ENCODE data around the gene CDH13. TPM values are rescaled to one million over a fixed set of nuclear protein-coding genes. Genes with fewer than 3 reads are reported as not detected.

Gene CDH13
- total RNA-seq, 2 experiments from 2014 or later = not detected

DNA sequence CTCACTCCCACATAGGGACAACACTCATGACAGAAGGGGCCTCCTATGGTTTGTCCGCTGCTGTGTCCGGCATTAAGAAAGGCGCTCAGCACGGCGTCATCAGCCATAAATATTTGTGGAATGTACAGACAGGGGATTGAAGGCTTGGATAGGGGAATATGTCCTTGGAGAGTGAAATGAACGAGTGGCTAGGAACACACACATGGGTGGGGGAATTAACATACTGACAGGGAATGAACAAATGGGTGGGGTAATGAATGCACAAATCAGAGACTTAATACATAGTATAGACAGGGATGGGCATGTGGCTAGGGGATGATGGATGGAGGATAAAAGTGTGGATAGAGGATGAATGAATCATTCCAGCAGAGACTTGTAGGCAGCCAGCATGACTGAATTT lies 1027.0 kb downstream of the CDH13 start:
- BruUV-seq (replicated peaks) = no TSS peak
- CTCF ChIA-PET (ENCODE audit: unreplicated experiment) = no interaction called here

DNA sequence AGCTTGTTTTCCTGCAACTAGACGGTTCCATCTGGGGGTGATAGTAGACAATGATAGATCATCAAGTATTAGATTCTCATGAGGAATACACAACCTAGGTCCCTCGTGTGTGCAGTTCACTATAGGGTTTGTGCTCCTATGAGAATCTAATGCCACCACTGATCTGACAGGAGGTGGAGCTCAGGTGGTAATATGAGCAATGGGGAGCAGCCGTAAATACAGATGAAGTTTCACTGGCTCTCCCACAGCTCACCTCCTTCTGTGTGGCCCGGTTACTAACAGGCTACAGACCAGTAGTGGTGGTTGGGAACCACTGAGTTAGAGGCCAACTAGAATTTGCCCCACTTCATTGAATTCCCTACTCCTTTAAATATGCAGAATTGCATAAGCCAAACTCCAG lies 1033.5 kb downstream of the CDH13 start:
- ChIA-PET CTCF (ENCODE audit: unreplicated experiment) (no interaction called here), POLR2A (interaction anchor here (0.6 kb wide), 1 partner anchor 14 kb away, joined by 3 read pairs; no protein-coding TSS in a partner anchor)
- Histone ChIP-seq H3K9me2 (ENCODE audit: insufficient read depth, low read length) (no peaks in the 10 kb centered on the region), H3K4me3 (ENCODE audit: low read depth, low read length, poor library complexity, severe bottlenecking) (no peak overlapping the region), H3K9me3 (ENCODE audit: low read length) (no peaks in the 10 kb centered on the region), H3K4me2 (ENCODE audit: low read length) (no peak overlapping the region), H3K4me1 (ENCODE audit: insufficient read depth, low read length, poor library complexity, severe bottlenecking) (no peaks in the 10 kb centered on the region), H3K27ac (ENCODE audit: low read depth, low read length, poor library complexity, severe bottlenecking) (no peak overlapping the region), H3K36me3 (ENCODE audit: insufficient read depth, low read length) (no peaks in the 10 kb centered on the region), H3K79me2 (ENCODE audit: insufficient read depth, low read depth, low read length) (no peaks in the 10 kb centered on the region), H2AFZ (ENCODE audit: low read length) (no peak overlapping the region), H4K20me1 (ENCODE audit: insufficient read depth, low read length) (no peaks in the 10 kb centered on the region)
- TF ChIP-seq EZH2phosphoT487 (IDR thresholded peaks at IDR 0.05; ENCODE audit: borderline replicate concordance, low read depth, low read length) = no peak
- TF ChIP-seq, protein P1, sequence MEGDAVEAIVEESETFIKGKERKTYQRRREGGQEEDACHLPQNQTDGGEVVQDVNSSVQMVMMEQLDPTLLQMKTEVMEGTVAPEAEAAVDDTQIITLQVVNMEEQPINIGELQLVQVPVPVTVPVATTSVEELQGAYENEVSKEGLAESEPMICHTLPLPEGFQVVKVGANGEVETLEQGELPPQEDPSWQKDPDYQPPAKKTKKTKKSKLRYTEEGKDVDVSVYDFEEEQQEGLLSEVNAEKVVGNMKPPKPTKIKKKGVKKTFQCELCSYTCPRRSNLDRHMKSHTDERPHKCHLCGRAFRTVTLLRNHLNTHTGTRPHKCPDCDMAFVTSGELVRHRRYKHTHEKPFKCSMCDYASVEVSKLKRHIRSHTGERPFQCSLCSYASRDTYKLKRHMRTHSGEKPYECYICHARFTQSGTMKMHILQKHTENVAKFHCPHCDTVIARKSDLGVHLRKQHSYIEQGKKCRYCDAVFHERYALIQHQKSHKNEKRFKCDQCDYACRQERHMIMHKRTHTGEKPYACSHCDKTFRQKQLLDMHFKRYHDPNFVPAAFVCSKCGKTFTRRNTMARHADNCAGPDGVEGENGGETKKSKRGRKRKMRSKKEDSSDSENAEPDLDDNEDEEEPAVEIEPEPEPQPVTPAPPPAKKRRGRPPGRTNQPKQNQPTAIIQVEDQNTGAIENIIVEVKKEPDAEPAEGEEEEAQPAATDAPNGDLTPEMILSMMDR (conservative IDR thresholded peaks at IDR 0.05; ENCODE audit: low read length) = no peak
- intact Hi-C loops (cut with micrococcal nuclease; ENCODE audit: unreplicated experiment) = no loop called here
- no peak for DNase-seq (ENCODE audit: low spot score)
- no TSS peak for BruUV-seq (replicated peaks)

More for the DNA sequence above, 1027.0 kb downstream of the CDH13 start:
- Histone ChIP-seq H3K4me3 (ENCODE audit: low read depth, low read length, poor library complexity, severe bottlenecking) (no peak overlapping the region), H3K4me2 (ENCODE audit: low read length) (no peak overlapping the region), H3K9me3 (ENCODE audit: low read length) (no peaks in the 10 kb centered on the region), H2AFZ (ENCODE audit: low read length) (no peak overlapping the region), H3K79me2 (ENCODE audit: insufficient read depth, low read depth, low read length) (no peaks in the 10 kb centered on the region), H3K9me2 (ENCODE audit: insufficient read depth, low read length) (no peaks in the 10 kb centered on the region), H3K4me1 (ENCODE audit: insufficient read depth, low read length, poor library complexity, severe bottlenecking) (no peaks in the 10 kb centered on the region), H3K36me3 (ENCODE audit: insufficient read depth, low read length) (no peaks in the 10 kb centered on the region), H4K20me1 (ENCODE audit: insufficient read depth, low read length) (no peaks in the 10 kb centered on the region), H3K27ac (ENCODE audit: low read depth, low read length, poor library complexity, severe bottlenecking) (no peak overlapping the region)
- no peak for DNase-seq (ENCODE audit: low spot score)
- POLR2A ChIA-PET = no interaction called here
- intact Hi-C loops (cut with micrococcal nuclease; ENCODE audit: unreplicated experiment) = no loop called here
- no peak for TF ChIP-seq EZH2phosphoT487 (IDR thresholded peaks at IDR 0.05; ENCODE audit: borderline replicate concordance, low read depth, low read length)
- TF ChIP-seq, protein P1 (conservative IDR thresholded peaks at IDR 0.05; ENCODE audit: low read length) = no peak

GRCh38 chr16:83661656-83662055 lies 1034.9 kb downstream of the CDH13 start:
- H3K27ac ChIP-seq (ENCODE audit: low read depth, low read length, poor library complexity, severe bottlenecking) = no peak overlapping the region
- no peaks in the 10 kb centered on the region for H3K79me2 ChIP-seq (ENCODE audit: insufficient read depth, low read depth, low read length)
- H3K4me2 ChIP-seq (ENCODE audit: low read length) = no peak overlapping the region
- no peaks in the 10 kb centered on the region for H3K4me1 ChIP-seq (ENCODE audit: insufficient read depth, low read length, poor library complexity, severe bottlenecking)
- H4K20me1 ChIP-seq (ENCODE audit: insufficient read depth, low read length) = no peaks in the 10 kb centered on the region
- no peaks in the 10 kb centered on the region for H3K36me3 ChIP-seq (ENCODE audit: insufficient read depth, low read length)
- no peaks in the 10 kb centered on the region for H3K9me2 ChIP-seq (ENCODE audit: insufficient read depth, low read length)
- no peak overlapping the region for H3K4me3 ChIP-seq (ENCODE audit: low read depth, low read length, poor library complexity, severe bottlenecking)
- DNase-seq (ENCODE audit: low spot score) = no peak
- POLR2A ChIA-PET = no interaction called here
- CTCF ChIA-PET (ENCODE audit: unreplicated experiment) = no interaction called here
- intact Hi-C loops (cut with micrococcal nuclease; ENCODE audit: unreplicated experiment) = no loop called here
- no TSS peak for BruUV-seq (replicated peaks)
- no peak overlapping the region for H2AFZ ChIP-seq (ENCODE audit: low read length)
- TF ChIP-seq, protein P1 (conservative IDR thresholded peaks at IDR 0.05; ENCODE audit: low read length) = no peak
- no peak for TF ChIP-seq EZH2phosphoT487 (IDR thresholded peaks at IDR 0.05; ENCODE audit: borderline replicate concordance, low read depth, low read length)
- no peaks in the 10 kb centered on the region for H3K9me3 ChIP-seq (ENCODE audit: low read length)

All from OCI-LY7 (cell line).